Endodermal cell (in vitro differentiated cells): ENCODE data around the gene ZNF136. TPM values are rescaled to one million over a fixed set of nuclear protein-coding genes. Genes with fewer than 3 reads are reported as not detected.
A peak's percentile ranks its signal among the peaks of the same experiment; 100 is the strongest.

Experiments used
- DNase-seq: peaks from one replicate; pipeline ENCODE4 v3.0.0-alpha.2; 2017
- H3K27ac ChIP-seq: 2 replicates; pipeline ENCODE4 v1.5.1; 2013; ENCODE audit warnings: mild to moderate bottlenecking, low read depth, low read length, moderate library complexity
- H3K27me3 ChIP-seq: 2 replicates; pipeline ENCODE4 v1.6.1; 2013; ENCODE audit warnings: mild to moderate bottlenecking, low read length, moderate library complexity; ENCODE audit not compliant: insufficient read depth, control insufficient read depth, poor library complexity, severe bottlenecking
- H3K36me3 ChIP-seq: 2 replicates; pipeline ENCODE4 v1.7.0; 2013; ENCODE audit warnings: mild to moderate bottlenecking, low read length, moderate library complexity; ENCODE audit not compliant: control insufficient read depth, insufficient read depth
- H3K4me1 ChIP-seq: one replicate; pipeline ENCODE4 v1.7.0; 2013; ENCODE audit warnings: low read length; ENCODE audit not compliant: control insufficient read depth, insufficient read depth
- H3K4me3 ChIP-seq: 2 replicates; pipeline ENCODE4 v1.5.1; 2013; ENCODE audit warnings: mild to moderate bottlenecking, low read length, moderate library complexity
- H3K9ac ChIP-seq: 2 replicates; pipeline ENCODE4 v1.6.1; 2013; ENCODE audit warnings: mild to moderate bottlenecking, low read length, moderate library complexity; ENCODE audit not compliant: poor library complexity, severe bottlenecking; ENCODE audit errors: extremely low read depth
- H3K9me3 ChIP-seq: 2 replicates; pipeline ENCODE4 v1.6.1; 2013; ENCODE audit warnings: mild to moderate bottlenecking, low read length, moderate library complexity; ENCODE audit not compliant: control insufficient read depth
- H3K27ac Mint-ChIP-seq: 2 replicates; pipeline ENCODE4 v1.8.0; 2020; ENCODE audit warnings: mixed read lengths
- H3K27me3 Mint-ChIP-seq: 2 replicates; pipeline ENCODE4 v1.8.0; 2021; ENCODE audit warnings: mild to moderate bottlenecking, mixed read lengths; ENCODE audit not compliant: insufficient read depth
- H3K36me3 Mint-ChIP-seq: 2 replicates; pipeline ENCODE4 v1.8.0; 2020; ENCODE audit warnings: low read depth, mixed read lengths
- H3K4me1 Mint-ChIP-seq: 2 replicates; pipeline ENCODE4 v1.8.0; 2020; ENCODE audit warnings: mixed read lengths
- H3K4me3 Mint-ChIP-seq: 2 replicates; pipeline ENCODE4 v1.8.0; 2020; ENCODE audit warnings: mild to moderate bottlenecking, moderate library complexity, mixed read lengths
- H3K9me3 Mint-ChIP-seq: 2 replicates; pipeline ENCODE4 v1.8.0; 2020; ENCODE audit warnings: mild to moderate bottlenecking, mixed read lengths
- WGBS, 2 experiments: methylation state at CpG; one replicate each; pipeline versions ENCODE4 v1.1.5 to v1.1.7; 2013; ENCODE audit warnings: missing lambda C conversion rate in 2 of 2, mixed read lengths in 1 of 2; ENCODE audit not compliant: insufficient coverage in 1 of 2, insufficient read length in 1 of 2; 5-methylcytosine and 5-hydroxymethylcytosine counted together
- long read RNA-seq, 4 experiments: library from polyadenylated mRNA in 2 of 4; library from RNA in 1 of 4; library from capped mRNA in 1 of 4; stranded (forward) in 3 of 4; unstranded in 1 of 4; transcript quantifications; one replicate each; pipeline ENCODE4 v2.0.0, GENCODE V29; 2020 to 2021; ENCODE audit warnings: inconsistent platforms in 1 of 4
- polyA plus RNA-seq, 2 experiments: library from polyadenylated mRNA; stranded (reverse); fragments of 50-300 nt; gene quantifications; one replicate each; pipeline ENCODE4 v1.2.3, GENCODE V29; 2013
- total RNA-seq, 2 donors: library from RNA; stranded (reverse); fragmentation: NEBNext Ultra II Directional in 1 of 2; extraction: Animal tissue kit (Norgen Biotek cat#: 25700) in 1 of 2; gene quantifications; 2 replicates in 1 of 2; 3 replicates in 1 of 2; pipeline ENCODE4 v1.2.1, GENCODE V29; 2021
- TF ChIP-seq, protein P1 (sequence below): fragments of 200-600 bp; sonication (generic); conservative IDR thresholded peaks from 2 replicates; pipeline ENCODE4 v1.5.0; 2021; ENCODE audit warnings: antibody characterized with exemption, mild to moderate bottlenecking

Gene ZNF136
- total RNA-seq: 10 to 100 TPM in 1 of 2 donors, 1 to 10 TPM in 1; 9.2 to 16.2 TPM
- polyA plus RNA-seq (2013, experiment 1 of 2): 7.4 TPM
- polyA plus RNA-seq (2013, experiment 2 of 2): 8.5 TPM
- long read RNA-seq, experiment 1, partial matches to known transcripts: 0 of 6 reads
- long read RNA-seq, experiment 1, other reads (novel, unspliced or antisense): 2 of 6 reads
- long read RNA-seq, experiment 2, transcript ZNF136-204 (3 exons, 478 nt): minor isoform, 6 of 19 reads
- long read RNA-seq, experiment 2, transcript ZNF136-201 (4 exons, 3,643 nt): major isoform, 12 of 19 reads
- long read RNA-seq, experiment 2, partial matches to known transcripts: 0 of 19 reads
- long read RNA-seq, experiment 2, other reads (novel, unspliced or antisense): 1 of 19 reads
- long read RNA-seq, experiment 3, transcript ZNF136-201 (4 exons, 3,643 nt): major isoform, 27 of 33 reads
- long read RNA-seq, experiment 3, partial matches to known transcripts: 0 of 33 reads
- long read RNA-seq, experiment 3, other reads (novel, unspliced or antisense): 1 of 33 reads
- long read RNA-seq, experiment 4, partial matches to known transcripts: 0 of 5 reads
- long read RNA-seq, experiment 4, other reads (novel, unspliced or antisense): 1 of 5 reads

DNA sequence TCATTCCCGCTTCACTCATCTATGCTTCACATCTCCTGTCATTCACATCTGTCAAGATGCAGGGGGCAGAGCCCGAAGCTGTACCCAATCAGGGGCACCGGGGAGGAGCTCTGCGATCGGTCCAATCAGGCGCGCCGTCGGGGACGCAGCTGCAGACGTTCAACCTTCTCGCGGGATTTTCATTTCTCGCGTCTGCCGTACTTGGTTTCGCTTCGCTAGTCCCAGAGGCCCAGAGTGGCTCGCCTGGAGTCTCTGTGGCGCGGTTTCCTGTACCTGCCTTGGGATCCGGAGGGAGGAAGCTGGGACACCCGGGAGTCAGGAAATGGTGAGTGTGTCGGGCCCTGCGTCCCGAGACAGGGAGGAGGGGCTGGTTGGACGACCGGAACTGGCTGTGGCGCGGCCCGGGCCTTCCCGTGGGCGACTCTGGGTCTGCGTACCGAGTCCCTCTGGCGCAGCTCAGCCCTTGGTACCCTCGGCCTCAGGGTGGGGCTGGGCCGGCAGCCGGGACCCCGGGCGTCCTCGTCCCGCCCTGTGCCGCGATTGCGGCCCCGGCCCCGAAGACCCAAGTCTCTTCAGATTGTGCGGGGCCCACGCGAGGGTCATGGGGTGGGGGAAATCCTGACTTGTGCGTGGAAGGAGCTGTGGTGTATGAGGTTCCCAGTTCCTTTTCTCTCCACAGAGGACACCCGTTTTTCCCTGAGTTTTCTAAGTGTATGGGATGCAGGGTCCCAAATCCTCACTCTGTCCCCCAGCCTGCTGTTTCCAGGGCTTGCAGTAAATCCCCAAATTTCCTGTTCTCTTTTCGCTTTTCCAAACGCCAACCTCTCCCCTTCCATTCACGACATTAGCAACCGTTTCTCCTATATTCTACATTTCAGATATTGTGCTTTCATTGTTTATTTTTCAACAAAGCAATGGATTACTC lies at the start of gene ZNF136:
TSS of gene ZNF136 (plus strand) at position 215 of the 925 bp plus-strand sequence. CDS start at position 323, 108 bp downstream.
- Mint-ChIP-seq H3K4me1 (peaks cover 4% of the 10 kb centered on the region), H3K4me3 (peak within 1 kb of the TSS; percentile 68), H3K27me3 (peaks cover 2% of the 10 kb centered on the region), H3K36me3 (peaks cover 12% of the 10 kb centered on the region), H3K27ac (peak within 1 kb of the TSS; percentile 97), H3K9me3 (peaks cover 4% of the 10 kb centered on the region)
- Histone ChIP-seq H3K9ac (peak within 1 kb of the TSS; percentile 92), H3K4me1 (no peaks in the 10 kb centered on the region), H3K27ac (peak within 1 kb of the TSS; percentile 87), H3K4me3 (peak within 1 kb of the TSS; percentile 84), H3K36me3 (peaks cover under 1% of the 10 kb centered on the region), H3K9me3 (no peaks in the 10 kb centered on the region), H3K27me3 (no peaks in the 10 kb centered on the region)
- TF ChIP-seq, protein P1, sequence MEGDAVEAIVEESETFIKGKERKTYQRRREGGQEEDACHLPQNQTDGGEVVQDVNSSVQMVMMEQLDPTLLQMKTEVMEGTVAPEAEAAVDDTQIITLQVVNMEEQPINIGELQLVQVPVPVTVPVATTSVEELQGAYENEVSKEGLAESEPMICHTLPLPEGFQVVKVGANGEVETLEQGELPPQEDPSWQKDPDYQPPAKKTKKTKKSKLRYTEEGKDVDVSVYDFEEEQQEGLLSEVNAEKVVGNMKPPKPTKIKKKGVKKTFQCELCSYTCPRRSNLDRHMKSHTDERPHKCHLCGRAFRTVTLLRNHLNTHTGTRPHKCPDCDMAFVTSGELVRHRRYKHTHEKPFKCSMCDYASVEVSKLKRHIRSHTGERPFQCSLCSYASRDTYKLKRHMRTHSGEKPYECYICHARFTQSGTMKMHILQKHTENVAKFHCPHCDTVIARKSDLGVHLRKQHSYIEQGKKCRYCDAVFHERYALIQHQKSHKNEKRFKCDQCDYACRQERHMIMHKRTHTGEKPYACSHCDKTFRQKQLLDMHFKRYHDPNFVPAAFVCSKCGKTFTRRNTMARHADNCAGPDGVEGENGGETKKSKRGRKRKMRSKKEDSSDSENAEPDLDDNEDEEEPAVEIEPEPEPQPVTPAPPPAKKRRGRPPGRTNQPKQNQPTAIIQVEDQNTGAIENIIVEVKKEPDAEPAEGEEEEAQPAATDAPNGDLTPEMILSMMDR: no peak
- WGBS, 2 experiments: 0 to 1% methylated on average over 21 to 54 of the region's 57 CpGs
- peak; percentile 98 for DNase-seq

DNA sequence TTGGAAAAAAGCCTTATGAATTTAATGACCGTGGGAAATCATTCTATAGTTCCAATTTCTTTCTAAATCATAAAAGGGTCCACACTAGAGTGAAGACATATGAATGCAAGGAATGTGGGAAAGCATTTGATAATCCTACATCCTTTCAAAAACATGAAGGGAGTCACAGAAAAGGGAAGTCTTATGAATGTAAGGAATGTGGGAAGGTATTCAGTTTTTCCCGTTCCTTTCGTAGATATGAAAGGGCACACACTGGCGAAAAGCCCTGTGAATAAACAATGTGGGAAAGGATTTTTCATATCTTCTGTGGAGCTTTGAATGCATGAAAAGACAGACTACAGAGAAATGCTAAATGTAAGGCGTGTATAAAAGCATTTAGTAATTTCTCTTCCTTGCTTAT lies 49.8 kb upstream of the ZNF136 start:
- TF ChIP-seq, protein P1: no peak
- Mint-ChIP-seq H3K27me3 (no peaks in the 10 kb centered on the region), H3K9me3 (peaks cover 79% of the 10 kb centered on the region), H3K36me3 (peaks cover 69% of the 10 kb centered on the region), H3K4me3 (no peak overlapping the region), H3K4me1 (no peaks in the 10 kb centered on the region), H3K27ac (no peak overlapping the region)
- Histone ChIP-seq H3K27ac (no peak overlapping the region), H3K9me3 (peaks cover 62% of the 10 kb centered on the region), H3K27me3 (no peaks in the 10 kb centered on the region), H3K36me3 (peaks cover 55% of the 10 kb centered on the region), H3K4me1 (no peaks in the 10 kb centered on the region), H3K9ac (no peak overlapping the region), H3K4me3 (peak overlapping the region; percentile 54)
- no peak for DNase-seq
- WGBS, 2 experiments: 95% methylated on average over 4 to 5 of the region's 5 CpGs
